Left lung (tissue), 10 donors: Measurements from ENCODE around the gene HECA. TPM values are rescaled to one million over a fixed set of nuclear protein-coding genes. Genes with fewer than 3 reads are reported as not detected.
"Not testable (repeated sequence)": the region's sequence is repeated elsewhere in the genome, so short reads cannot be mapped to it uniquely, and the experiment has no call there.

Source experiments
- ATAC-seq: fragments of 200-7000 bp; cut with Tn5 transposase; one replicate; pipeline ENCODE4 v1.9.1; 2020; ENCODE audit warnings: moderate library complexity
- DNase-seq, 4 donors: peaks; one replicate each; pipeline ENCODE4 v3.0.0-alpha.2; 2013 to 2020
- H3K27ac ChIP-seq, 2 donors: fragments of 200-600 bp; sonication (generic) in 1 of 2; one replicate each; pipeline versions ENCODE4 v1.5.0 to v1.8.0; 2020 to 2021
- H3K27me3 ChIP-seq, 2 donors: fragments of 200-600 bp; sonication (generic) in 1 of 2; one replicate each; pipeline versions ENCODE4 v1.5.0 to v1.8.0; 2020 to 2021
- H3K36me3 ChIP-seq, 2 donors: fragments of 200-600 bp; sonication (generic) in 1 of 2; one replicate each; pipeline versions ENCODE4 v1.5.0 to v1.8.0; 2020 to 2021
- H3K4me1 ChIP-seq, 2 donors: fragments of 200-600 bp; one replicate each; pipeline ENCODE4 v1.8.0; 2021
- H3K4me3 ChIP-seq, 2 donors: fragments of 200-600 bp; sonication (generic) in 1 of 2; one replicate each; pipeline versions ENCODE4 v1.5.0 to v1.8.0; 2020 to 2021; ENCODE audit warnings: mild to moderate bottlenecking in 1 of 2
- H3K9me3 ChIP-seq, 2 donors: fragments of 200-600 bp; sonication (generic) in 1 of 2; one replicate each; pipeline versions ENCODE4 v1.5.0 to v1.8.0; 2020 to 2021
- CTCF ChIP-seq, 2 donors: fragments of 200-600 bp; sonication (generic) in 1 of 2; IDR thresholded peaks; one replicate each; pipeline versions ENCODE4 v1.5.0 to v1.8.0; 2021; ENCODE audit warnings: antibody characterized with exemption in 2 of 2
- intact Hi-C, 2 donors: fragments of 100-400 bp; cut with DNase I; formaldehyde crosslinking; loops; one replicate each; pipeline versions ENCODE4 v1.11.2 to v1.14.2; 2022
- polyA plus RNA-seq, 6 donors: library from polyadenylated mRNA; unstranded; fragments of 120-200 nt; gene quantifications; one replicate each; pipeline ENCODE4 v1.2.1, GENCODE V29; 2013; ENCODE audit not compliant: insufficient read length in 6 of 6
- total RNA-seq, 2 donors: library from RNA; stranded (reverse); fragmentation: NEBNext Ultra II Directional; extraction: Animal tissue kit (Norgen Biotek cat#: 25700); gene quantifications; one replicate each; pipeline ENCODE4 v1.2.1, GENCODE V29; 2021
- donor health status: DM: no; HTN: yes; CAD: no.
- donor health status: DM: no; HTN: no; CAD: no.

Gene HECA
- total and polyA plus RNA-seq, 8 donors = 17.0 to 40.9 (median 19.0) TPM

DNA sequence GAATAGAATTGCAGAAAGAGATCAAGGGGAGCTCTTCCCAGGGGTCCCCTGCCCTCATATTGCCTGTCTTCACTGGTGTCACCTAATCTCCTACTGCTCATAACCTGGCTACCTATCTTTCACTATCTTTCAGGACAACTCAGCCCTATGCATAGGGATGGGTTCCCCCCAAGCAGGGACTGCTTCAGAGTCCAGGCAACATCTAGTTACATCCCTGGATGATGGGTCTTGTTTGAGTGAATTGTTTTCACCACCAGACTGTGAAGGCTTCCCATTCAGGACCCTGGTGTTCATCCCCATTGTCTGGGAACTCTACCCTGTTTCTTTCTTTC lies 850 bp upstream of the HECA start:
- Histone ChIP-seq H3K4me1 (peaks cover 10 to 37% of the 10 kb centered on the region in 2 donors), H3K27me3 (no peaks in the 10 kb centered on the region), H3K9me3 (no peaks in the 10 kb centered on the region), H3K4me3 (no peak overlapping the region), H3K36me3 (no peaks in the 10 kb centered on the region), H3K27ac (peak overlapping the region in 1 of 2 donors; percentile 99)
- ATAC-seq (no peak), DNase-seq (no peak)
- intact Hi-C loops = no loop called here
- no peak for TF ChIP-seq CTCF (IDR thresholded peaks at IDR 0.05)

DNA sequence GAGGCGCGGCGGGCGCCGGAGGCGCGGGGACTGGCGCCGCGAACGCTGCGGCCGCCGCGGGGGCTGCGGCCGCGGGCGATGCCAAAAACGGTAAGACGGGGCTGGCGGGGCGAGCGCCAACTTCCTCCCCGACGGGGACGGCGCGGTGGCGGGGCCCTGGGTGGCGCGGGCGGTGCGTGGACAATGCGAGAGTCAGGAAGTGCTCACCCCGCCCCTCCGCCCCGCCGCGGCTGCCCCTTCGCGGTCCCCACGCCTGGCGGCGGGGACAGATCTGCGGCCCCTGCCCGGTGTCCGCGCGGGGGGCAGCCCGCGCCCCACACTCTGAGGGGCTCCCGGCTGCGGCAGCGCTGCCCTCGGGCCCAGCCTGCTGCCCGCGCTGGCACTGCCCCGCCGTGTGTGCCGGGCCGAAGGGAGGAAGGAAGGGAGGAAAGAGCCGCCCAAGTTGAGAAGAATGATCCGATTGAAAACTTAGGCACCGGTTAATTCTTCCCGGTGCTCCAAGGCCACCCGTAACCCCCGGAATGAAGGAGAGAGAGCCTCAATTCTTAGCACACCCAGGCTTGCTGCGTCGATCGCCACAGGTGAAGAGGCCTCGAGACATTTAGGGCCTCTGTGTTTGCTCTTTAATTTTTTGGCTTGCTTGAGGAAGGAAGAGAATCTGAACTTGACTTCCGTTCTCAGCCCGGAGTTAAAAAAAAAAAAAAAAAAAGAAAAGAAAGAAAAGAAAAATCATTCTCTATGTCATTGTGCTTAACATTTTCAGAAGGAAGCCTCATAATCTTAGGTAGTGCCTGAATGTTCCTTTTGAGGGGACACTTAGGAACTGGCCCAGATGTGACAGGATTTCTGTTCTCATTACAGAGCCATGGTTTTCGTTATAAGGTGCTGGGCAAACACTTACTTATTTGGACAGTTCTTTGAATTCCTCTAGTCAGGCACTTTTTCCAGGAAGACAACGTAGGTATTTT lies 982 bp downstream of the HECA start:
- peaks cover 10 to 49% of the 10 kb centered on the region in 2 donors for H3K4me1 ChIP-seq
- H3K27me3 ChIP-seq = no peaks in the 10 kb centered on the region
- peak in 3 of 4 donors; percentile 46 to 97 (median 82) for DNase-seq
- peak; percentile 53 for ATAC-seq
- H3K4me3 ChIP-seq = peak overlapping the region; percentile 77 to 78
- no peaks in the 10 kb centered on the region for H3K36me3 ChIP-seq
- intact Hi-C loops = no loop called here
- peak in 1 of 2 donors; percentile 17 for TF ChIP-seq CTCF (IDR thresholded peaks at IDR 0.05)
- no peaks in the 10 kb centered on the region for H3K9me3 ChIP-seq
- H3K27ac ChIP-seq = peak overlapping the region; percentile 93 to 99

- Histone ChIP-seq H3K4me3 (peak overlapping the region in 1 of 2 donors; percentile 77), H3K36me3 (no peaks in the 10 kb centered on the region), H3K27me3 (no peaks in the 10 kb centered on the region), H3K27ac (peak overlapping the region in 1 of 2 donors; percentile 99), H3K4me1 (peaks cover 10 to 49% of the 10 kb centered on the region in 2 donors), H3K9me3 (no peaks in the 10 kb centered on the region)
- ATAC-seq (peak; percentile 2), DNase-seq (no peak)
- intact Hi-C loops = no loop called here
- TF ChIP-seq CTCF (IDR thresholded peaks at IDR 0.05) = no peak
Observed at GRCh38 chr6:139137706-139138105, 2.8 kb downstream of the HECA start.

DNA sequence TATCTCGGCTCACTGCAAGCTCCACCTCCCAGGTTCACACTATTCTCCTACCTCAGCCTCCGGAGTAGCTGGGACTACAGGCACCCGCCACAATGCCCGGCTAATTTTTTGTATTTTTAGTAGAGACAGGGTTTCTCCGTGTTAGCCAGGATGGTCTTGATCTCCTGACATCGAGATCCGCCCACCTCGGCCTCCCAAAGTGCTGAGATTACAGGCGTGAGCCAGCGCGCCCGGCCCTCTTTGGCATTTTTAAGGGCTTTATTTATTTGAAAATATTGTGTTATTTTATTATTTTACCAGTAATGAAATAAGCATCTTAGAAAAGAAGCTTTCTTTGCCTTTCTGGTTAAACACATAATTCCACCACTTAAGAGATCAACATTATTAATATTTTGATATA lies 6.0 kb downstream of the HECA start:
- not testable (repeated sequence) for ATAC-seq, H3K36me3 ChIP-seq, H3K27me3 ChIP-seq

GRCh38 chr6:139142262-139142661 lies 7.4 kb downstream of the HECA start:
- no peaks in the 10 kb centered on the region for H3K9me3 ChIP-seq
- ATAC-seq (no peak), DNase-seq (no peak)
- H3K27me3 ChIP-seq = no peaks in the 10 kb centered on the region
- H3K36me3 ChIP-seq = no peaks in the 10 kb centered on the region
- H3K4me1 ChIP-seq = peaks cover 13 to 71% of the 10 kb centered on the region in 2 donors
- H3K4me3 ChIP-seq = no peak overlapping the region
- intact Hi-C loops = no loop called here
- no peak overlapping the region for H3K27ac ChIP-seq
- TF ChIP-seq CTCF (IDR thresholded peaks at IDR 0.05) = no peak

More for the DNA sequence above, 6.0 kb downstream of the HECA start:
- H3K27ac ChIP-seq, H3K4me3 ChIP-seq, DNase-seq, H3K9me3 ChIP-seq, intact Hi-C loops: not testable (repeated sequence)
- H3K4me1 ChIP-seq = peaks cover 13 to 67% of the 10 kb centered on the region in 2 donors
